UCSD-AML1 (cell line): Measurements from ENCODE around the gene C6orf58.

Source experiments
- DNase-seq: peaks from one replicate; lab custom pipeline; 2025; ENCODE audit not compliant: unreplicated experiment; lab: John Stamatoyannopoulos, UW

C6orf58 gene

DNA sequence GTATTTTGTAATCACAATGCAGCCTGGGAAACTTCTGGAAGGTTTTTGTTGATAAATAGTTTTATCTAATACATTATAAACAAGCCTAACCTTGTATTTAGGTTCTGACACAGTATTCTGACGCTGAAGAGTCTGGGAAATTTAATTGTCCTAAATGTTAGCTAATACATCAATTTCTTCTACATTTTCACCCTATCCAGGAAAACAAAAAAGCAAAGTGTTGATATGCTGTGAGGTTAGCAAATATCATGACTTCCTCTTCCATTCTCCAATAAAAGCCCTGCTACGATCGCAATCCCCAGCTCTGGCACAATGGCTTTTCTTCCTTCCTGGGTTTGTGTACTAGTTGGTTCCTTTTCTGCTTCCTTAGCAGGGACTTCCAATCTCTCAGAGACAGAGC, at the start of gene C6orf58:
C6orf58 (plus strand) TSS at position 301 of the 400 bp plus-strand sequence; CDS start at position 313, 12 bp downstream.
- DNase-seq = no peak

DNA sequence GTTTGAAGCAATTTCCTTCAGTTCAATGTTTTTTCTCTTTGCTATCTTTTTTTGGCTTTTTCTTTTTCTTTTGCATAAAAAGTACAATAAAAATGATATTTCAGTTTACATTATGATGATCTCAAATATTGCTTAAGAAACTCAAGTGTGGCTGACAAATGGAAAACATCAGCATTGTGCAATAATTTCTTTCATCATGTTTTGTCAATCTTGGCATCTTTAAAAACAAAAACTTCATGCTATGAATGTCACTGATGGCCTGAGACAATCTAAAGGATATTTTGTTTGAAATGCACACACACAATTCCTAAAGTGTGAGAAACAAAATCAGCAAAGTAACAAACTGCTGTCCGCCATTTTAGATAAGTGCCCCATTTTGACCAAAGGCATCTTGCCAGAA, 44.0 kb upstream of the C6orf58 start:
- no peak for DNase-seq

DNA sequence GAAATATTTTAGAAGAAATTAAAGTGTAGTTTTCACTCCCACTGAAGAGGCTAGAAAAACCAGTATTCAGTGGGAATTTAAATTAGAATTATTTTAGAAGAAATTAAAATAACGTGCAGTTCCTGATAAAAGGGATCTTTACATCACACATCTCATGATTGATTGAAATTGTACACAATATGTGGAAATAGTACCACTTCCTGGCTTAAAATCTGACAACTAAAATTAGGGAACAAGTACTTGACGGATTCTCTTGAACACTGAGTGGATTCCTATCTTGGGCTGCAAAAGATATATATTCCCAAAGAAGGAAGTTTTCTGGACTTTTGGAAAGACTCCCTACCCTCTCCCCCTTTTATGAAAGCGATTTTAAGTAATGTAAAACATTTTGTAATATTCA, 43.2 kb upstream of the C6orf58 start:
- no peak for DNase-seq

DNA sequence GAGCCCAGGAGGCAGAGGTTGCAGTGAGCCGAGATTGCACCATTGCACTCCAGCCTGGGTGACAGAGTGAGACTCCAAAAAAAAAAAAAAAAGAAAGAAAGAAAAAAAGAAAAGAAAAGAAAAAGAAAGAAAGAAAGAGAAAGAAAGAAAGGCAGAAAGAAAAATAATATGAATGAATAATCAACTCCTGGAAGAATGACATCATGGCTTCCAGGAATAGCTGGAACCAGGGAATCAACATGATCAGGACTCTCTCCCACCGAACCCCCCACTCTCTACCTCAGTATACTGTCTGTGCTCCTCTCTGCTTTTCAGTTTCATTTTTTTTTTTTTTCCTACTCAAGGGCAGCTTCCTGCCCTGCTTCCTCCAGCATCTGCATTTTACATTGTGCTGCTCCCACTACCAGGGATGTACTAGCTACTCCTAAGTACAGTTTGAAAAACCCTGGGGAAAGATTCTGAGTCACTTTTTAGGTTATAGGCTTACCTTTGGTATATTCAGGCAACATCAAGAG, 38.2 kb upstream of the C6orf58 start:
- DNase-seq = no peak

DNA sequence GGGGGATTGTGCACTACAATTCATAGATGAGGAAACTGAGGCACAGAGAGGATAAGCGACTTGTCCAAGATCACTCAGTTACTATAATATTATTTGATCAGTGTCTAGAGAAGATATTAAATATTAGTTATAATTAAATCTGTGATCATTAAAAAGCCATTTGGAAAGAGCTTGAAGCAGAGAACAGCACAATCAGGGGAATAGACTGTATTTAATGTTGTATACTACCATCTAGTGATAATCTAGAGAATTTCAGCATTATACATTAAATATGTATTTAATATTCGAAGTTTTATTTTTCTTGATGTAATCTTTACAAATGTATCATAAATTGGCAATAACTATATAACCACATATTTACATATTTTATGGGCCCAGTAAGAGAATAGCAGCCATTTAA, 37.7 kb upstream of the C6orf58 start:
- no peak for DNase-seq

DNA sequence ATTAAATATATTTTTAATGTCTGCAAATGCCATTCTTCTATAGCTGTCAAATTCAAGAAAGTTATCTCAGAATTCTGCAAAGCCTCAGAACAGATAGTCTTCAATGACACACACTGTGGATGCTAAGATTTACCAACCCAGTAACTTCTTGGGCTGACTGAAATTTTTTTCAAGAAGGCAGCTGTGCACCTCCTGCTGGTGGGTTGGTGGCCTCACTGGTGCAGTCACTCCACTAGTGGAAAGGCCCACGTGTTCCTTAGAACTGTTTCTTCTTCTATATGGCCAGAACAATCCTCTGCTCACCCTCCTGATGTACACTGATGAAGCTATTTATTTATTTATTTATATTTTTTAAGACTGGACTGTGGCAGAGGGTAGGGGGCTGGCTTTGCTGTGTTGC, 29.8 kb upstream of the C6orf58 start:
- DNase-seq = no peak

DNA sequence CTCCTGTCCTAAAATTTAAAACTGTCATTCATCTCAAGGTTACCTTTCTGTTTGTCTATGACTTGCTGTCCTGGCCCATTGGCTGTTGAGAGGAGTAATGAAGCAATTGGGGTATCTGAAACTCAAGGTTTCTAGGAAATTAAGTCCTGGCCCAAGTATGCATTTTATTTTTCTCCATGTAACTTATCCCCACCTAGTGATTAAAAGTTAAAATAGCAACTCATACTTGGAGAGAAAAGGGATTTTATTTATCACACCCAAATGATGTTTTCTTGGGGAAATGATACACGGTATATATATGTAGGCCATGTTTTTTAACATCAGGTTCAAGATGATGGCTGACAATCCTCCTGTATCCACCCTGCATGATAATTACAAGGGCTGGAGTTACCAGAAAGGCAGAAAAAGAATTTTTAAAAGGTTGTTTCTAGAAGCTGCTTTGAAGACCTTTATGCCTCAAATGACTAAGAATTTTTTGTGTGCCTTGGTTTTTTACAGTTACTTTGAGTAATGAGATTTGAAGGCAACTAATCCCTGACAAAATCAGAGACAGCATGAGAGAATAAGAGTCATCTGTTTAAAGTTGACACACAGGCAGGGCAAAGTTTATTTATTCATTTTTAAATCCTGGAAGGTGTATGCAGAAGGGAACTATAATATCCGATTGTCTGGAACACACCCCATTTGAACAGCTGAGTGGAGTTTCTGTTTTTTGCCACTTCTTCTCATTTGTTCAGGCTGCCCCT, 28.9 kb upstream of the C6orf58 start:
- no peak for DNase-seq

DNA sequence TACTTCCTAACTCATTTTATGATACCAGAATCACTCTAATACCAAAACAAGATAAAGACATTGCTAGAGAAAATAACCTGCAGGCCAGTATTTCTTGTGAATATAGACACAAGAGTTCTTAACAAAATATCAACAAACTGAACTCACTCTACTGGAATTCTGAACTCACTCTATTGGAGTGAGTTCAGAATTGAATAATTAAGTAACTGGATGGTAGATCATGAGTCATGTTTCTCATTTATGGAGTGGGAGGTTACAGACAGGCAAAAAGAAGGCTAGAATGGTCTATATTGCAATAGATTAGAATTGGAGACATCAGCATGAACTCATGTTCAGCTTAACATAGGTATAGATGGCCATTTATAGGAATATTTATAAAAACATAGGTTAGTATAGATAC, 26.6 kb upstream of the C6orf58 start:
- no peak for DNase-seq

DNA sequence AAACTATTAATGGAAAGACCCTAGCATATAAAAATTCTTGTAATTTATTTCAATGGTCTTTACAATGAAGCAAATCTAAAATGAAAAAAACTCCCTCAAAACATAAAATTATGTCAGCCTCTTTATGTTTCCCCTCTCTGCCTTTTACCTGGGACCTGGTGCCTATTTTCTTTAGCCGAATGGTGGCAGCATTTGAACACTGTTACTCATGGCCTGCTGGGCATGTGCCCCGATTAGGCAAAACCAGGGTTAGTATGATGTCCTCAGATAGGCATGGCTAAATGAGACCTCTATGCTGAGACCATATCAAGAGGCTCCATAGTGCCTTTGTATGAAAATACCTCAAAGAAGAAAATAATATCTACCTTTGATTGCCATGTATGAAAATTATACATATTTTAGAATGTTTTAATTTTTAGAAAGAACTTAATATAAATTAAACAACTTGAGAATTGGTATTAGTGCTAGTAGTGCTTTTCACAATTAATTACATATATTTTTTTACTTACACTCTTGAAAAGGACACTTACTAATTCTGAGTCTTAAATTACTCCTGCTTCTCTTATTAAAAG, 22.5 kb upstream of the C6orf58 start:
- DNase-seq = peak; percentile 11

DNA sequence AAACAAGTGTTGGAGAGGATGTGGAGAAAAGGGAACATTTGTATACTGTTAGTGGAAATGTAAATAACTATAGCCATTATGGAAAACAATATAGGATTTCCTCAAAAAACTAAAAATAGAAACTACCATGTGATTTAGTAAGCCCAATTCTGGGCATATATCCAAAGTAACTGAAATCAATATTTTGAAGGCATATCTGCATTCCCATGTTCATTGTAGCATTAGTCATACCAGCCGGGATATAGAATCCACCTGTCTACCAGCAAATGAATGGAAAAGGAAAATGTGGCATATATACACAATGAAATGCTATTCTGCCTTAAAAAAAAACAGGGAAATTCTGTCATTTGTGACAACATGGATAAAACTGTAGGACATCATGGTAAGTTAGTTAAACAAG, 15.3 kb upstream of the C6orf58 start:
- no peak for DNase-seq

DNA sequence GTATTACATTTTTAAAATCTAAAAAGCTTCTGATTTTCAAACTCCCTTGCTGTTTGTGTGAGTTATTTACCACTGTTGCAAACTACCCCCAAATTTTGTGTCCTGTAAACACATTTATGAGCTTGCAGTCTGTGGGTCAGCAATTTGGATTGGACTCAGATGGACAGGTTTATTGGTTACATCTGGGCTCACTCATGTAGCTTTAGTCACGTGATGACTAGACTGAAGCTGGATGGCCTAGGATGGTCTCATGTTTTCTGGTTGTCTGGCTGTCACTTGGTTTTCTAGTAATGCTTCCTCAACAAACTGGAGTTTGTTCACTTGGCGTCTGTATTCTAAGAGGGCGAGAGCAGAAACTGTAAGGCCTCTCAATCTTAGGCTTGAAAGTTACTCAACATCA, 12.2 kb upstream of the C6orf58 start:
- no peak for DNase-seq

DNA sequence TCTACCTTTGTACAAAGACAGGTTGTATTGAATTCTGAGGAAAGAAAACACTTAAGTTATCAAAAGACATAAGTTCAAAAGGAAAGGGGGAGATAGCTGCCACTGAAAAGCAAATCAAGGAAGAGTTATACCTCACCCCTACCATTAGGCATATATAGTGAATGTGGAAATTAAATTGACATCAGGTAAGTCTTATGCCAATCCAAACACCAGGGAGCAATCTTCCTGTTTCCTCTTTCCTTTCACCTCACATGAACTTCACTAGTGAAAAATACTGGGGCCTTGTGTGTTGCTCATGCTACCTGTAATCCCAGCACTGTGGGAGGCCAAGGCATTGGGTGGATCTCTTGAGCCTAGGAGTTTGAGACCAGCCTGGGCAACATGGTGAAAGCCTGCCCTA, 10.9 kb upstream of the C6orf58 start:
- no peak for DNase-seq

DNA sequence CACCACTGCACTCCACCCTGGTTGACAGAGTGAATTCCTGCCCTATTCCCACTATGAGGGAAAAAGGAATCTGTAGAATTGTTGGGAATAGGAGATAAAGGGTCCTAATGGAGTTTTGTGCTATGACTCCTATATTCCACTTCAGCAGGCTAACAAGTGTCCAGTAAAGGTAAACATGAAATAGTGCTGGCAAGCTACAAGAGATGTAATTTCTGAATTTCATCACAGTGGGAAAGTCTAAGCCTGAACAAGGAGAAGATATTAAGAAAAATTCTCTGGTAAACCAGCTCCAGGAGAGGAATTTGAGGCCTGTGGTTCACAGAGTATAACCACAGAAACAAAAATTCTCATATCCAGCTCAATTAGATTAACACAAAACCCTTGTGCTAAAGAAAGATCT, 10.3 kb upstream of the C6orf58 start:
- no peak for DNase-seq

DNA sequence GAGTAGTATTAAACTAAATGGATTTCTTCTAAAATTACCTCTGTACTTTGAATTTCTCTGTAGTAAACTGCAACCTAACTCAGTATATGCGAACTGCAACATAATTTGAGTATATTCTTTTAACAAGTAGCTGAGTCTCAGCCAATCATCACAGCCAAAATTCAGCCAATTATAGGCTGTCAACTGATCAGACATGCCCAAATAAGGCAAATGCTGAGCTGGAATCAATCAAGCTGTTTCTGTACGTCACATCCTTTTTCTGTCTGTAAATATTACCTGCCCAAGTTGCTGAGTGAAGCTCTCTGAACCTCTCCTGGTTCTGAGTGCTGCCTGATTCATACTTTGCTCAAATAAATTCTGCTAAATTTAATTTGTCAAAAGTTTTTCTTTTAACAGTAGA, 9.5 kb upstream of the C6orf58 start:
- no peak for DNase-seq

DNA sequence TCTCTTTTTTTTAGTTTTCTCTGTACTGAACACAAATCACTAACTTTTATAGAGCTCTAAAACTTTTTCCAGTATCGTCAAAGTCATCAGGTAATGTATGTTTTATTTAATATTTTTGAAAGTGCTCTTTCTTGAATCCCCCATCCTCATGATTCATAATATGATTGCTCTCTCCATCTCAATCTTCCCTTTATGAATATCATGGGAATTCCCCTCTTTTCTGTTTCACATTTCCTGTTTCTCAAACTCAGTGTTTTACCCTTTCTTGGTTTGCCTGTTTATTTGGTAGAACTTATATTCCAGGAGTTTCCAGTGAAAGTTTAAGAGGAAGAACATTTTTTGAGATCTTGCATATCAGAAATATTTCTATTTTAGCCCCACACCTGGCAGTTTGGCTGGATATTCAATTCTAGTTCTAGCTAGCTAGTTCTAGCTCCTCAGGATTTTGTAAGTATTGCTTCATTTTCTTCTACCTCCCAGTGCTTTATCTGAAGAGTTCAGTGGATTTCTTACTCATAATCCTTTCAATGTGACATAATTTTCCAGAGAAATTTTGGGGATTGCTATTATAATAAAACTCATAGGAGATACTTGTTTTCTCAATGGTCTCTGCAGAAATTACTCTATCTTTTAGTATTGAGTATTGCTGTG, 6.1 kb upstream of the C6orf58 start:
- no peak for DNase-seq

DNA sequence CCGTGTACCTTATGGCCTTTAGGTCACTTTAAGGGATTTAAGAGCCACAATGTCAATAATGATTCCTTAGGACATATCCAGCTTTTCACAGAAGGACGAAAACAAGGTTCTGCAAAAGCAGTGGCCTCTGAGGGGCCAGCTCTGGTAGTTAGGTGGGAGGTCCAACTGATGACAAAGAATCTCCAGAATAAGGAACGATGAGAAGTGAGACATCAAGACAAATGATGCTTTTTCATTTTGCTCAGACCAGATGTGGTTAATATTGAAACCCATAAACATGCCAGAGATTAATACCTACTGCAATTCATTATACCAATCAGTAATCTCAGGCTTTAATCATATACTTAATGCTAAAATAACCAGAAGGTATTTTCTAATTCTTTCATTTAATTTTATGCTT, 1.9 kb downstream of the C6orf58 start:
- DNase-seq = no peak

DNA sequence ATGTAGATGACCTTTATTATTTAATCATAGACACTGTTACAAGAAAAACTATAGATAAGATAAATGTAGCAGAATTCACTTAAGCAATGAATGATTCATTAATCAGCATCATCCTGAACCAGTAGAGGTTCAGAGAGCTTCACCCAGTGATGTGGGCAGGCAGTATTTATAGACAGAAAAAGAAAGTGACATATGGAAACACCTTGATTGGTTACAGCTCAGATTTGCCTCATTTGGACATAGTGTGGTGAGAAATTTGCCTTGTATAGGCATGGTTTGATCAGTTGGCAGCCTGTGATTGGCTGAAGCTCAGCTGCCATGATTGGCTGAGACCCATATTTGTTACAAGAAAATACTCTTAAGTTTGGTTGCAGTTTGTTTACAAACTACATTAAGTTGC, 4.6 kb downstream of the C6orf58 start:
- DNase-seq = no peak

DNA sequence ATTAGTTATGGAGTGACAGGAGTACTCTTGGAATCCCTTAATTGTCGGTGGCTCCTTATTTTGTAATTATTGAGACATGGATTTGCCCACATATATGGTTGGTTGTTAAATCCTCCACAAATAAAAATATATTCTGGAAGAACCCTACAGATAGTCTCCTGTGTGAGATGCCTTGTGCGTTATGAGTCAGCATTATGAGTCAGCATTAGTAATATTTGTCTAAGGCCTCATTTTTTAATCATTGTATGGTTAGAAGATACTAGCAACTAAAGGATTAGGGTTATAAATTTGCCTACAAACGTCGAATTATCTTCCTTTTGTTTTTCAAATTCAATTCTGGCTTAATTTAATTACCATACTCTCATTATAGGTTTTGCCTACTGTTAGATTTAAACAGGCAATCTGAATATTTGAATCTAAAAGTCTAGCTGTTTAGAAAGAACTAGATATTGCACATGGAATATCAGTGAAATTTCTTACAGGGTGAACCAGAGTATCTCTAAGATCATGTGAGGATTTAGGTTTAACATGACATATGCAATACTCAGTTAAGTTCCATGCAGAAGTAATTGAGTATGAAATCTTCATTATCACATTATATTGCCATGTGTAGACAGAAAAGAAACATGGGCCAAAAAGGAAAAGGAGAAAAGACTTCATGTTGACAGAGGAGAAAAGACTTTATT, 5.9 kb downstream of the C6orf58 start:
- DNase-seq = no peak

DNA sequence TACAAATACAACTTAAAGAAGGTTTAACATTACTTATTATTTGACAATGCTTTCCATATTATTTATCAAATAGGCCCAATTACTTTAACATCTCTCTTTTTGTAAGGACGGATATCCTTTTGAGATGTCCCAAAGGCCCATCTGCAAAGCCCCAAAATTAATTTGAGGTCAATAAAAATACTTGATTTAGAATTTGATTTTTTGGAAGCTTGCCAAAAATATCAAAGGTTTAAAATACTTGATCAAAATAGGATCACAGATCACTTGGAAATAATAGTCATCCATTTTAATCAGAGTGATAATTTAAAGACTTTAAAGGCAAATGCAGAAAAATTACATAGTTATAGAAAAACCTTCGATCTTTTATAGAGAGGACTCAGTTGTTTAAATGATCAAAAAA, 8.1 kb downstream of the C6orf58 start:
- DNase-seq = no peak

DNA sequence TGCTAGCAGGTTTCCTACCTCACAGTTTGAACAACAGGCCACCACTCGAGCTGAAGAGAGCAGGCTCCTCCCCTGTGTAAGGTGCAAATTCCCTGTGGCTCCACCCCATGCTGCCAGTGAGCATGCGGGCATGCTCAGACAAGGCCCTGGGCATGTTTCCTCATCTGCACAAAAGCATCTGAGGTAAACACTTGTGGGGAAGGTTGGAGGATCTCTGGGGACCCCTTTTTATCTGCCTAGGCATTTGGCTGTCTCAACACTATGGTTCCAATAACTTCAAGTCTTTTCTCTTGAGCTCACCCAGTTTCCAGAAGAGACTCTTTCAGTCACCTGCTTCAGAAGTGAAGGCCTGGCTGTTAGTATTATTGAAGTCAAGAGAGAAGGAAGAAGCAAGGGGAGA, 9.4 kb downstream of the C6orf58 start:
- DNase-seq = no peak

DNA sequence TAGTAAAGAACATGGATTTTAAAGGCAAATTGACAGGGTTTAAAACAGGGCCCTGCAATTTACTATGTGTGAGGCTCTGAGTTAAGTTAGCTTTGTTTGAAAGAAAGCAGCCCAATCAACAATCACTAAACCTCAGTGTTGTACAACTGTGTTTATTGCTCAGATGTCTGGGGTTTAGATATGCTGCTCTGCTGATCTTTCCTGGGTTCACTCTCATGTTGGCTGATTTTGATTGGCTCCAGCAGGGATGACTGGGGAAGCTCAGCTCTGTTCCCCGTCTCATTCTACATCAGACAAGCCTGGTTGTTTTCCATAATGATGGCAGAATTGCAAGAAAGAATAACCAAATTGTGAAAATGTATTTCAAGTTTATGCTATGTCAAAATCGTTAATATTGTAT, 10.9 kb downstream of the C6orf58 start:
- no peak for DNase-seq

DNA sequence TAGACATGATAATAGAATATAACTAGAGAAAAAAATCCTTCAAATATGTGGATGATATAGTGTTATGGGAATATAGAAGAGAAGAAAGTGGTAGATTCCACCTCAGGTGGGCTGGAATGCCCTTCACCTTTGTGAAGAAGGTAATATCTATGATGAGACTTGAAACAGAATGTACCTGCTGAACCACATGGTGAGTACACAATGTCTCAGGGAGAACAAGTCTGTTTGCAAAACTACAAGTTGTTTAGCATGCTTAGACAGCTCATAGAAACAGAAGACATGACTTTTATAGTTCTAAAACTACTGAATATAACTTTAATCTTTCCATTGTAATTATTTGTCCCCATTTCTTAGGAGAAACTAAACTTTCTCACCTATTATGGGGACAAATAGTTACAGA, 12.2 kb downstream of the C6orf58 start:
- no peak for DNase-seq
